Non-pigmented ciliary epithelial cell (primary cell): Measurements from ENCODE around the gene RETREG2.

Experiments
- DNase-seq: peaks from one replicate; pipeline ENCODE4 v3.0.0-alpha.2; 2010; ENCODE audit warnings: low read depth

RETREG2 gene

GRCh38 chr2:219215871-219216534 lies 37.9 kb downstream of the RETREG2 start:
- no peak for DNase-seq

- DNase-seq, result no peak
These were observed 38.5 kb downstream of the RETREG2 start for GRCh38 chr2:219216535-219216915.

- no peak for DNase-seq
These were observed 40.2 kb downstream of the RETREG2 start for GRCh38 chr2:219218217-219218731.

GRCh38 chr2:219218732-219219701 lies 40.9 kb downstream of the RETREG2 start, which contains the start of gene ABCB6:
ABCB6 (minus strand) TSS chr2:219218958; CDS start chr2:219218673, 285 bp downstream.
- DNase-seq, result no peak

- no peak for DNase-seq
These were observed 41.9 kb downstream of the RETREG2 start for GRCh38 chr2:219219784-219220532.

GRCh38 chr2:219220652-219221402 lies 42.8 kb downstream of the RETREG2 start:
- no peak for DNase-seq

GRCh38 chr2:219221957-219222518 lies 44.0 kb downstream of the RETREG2 start:
- no peak for DNase-seq

- no peak for DNase-seq
These were observed 45.9 kb downstream of the RETREG2 start for GRCh38 chr2:219223831-219224610.

GRCh38 chr2:219225350-219225749 lies 47.3 kb downstream of the RETREG2 start:
- DNase-seq, result no peak

GRCh38 chr2:219228041-219228910 lies 50.2 kb downstream of the RETREG2 start:
- DNase-seq, result no peak

GRCh38 chr2:219228911-219229304 lies 50.8 kb downstream of the RETREG2 start:
- DNase-seq, result no peak

GRCh38 chr2:219229305-219230058 lies 51.4 kb downstream of the RETREG2 start, which contains the start of the genes ANKZF1 and ATG9A:
ANKZF1 (plus strand) TSS chr2:219229806; CDS start chr2:219230258, 452 bp downstream.
ATG9A (minus strand) TSS chr2:219229636; CDS start chr2:219228024, 1,612 bp downstream.
- peak; percentile 93 for DNase-seq

GRCh38 chr2:219230059-219230540 lies 52.0 kb downstream of the RETREG2 start:
- DNase-seq, result no peak

- no peak for DNase-seq
These were observed 56.3 kb downstream of the RETREG2 start for GRCh38 chr2:219234331-219234730.
